H7 (cell line): Measurements from ENCODE around the gene IL20. TPM values are rescaled to one million over a fixed set of nuclear protein-coding genes. Genes with fewer than 3 reads are reported as not detected.

Experiments used
- DNase-seq: peaks from one replicate; pipeline ENCODE4 v3.0.0; 2012
- H3K27me3 ChIP-seq: 2 replicates; pipeline ENCODE4 v1.6.0; 2011; ENCODE audit warnings: mild to moderate bottlenecking, low read length; ENCODE audit not compliant: control insufficient read depth, insufficient read depth
- H3K36me3 ChIP-seq: replicated peaks from 2 replicates; pipeline ENCODE4 v1.5.1; 2011; ENCODE audit warnings: low read length; ENCODE audit not compliant: control insufficient read depth, insufficient read depth
- H3K4me3 ChIP-seq: 2 replicates; pipeline ENCODE4 v1.5.1; 2011; ENCODE audit warnings: low read depth, mild to moderate bottlenecking, control low read depth, low read length, moderate library complexity; ENCODE audit not compliant: insufficient read depth
- total RNA-seq: library from RNA; depleted of rRNA; stranded (reverse); fragments of >200 nt; shearing (Covaris generic); gene quantifications from 2 replicates; pipeline ENCODE4 v1.2.3, GENCODE V29; 2014

IL20 gene
- total RNA-seq, 1 experiment from 2014 or later: not detected

GRCh38 chr1:206896261-206896660 lies 30.8 kb downstream of the IL20 start:
- no peaks in the 10 kb centered on the region for H3K27me3 ChIP-seq
- no peak overlapping the region for H3K4me3 ChIP-seq
- DNase-seq: no peak
- no peaks in the 10 kb centered on the region for H3K36me3 ChIP-seq

GRCh38 chr1:206897175-206897574 lies 31.8 kb downstream of the IL20 start, which contains the start of gene IL24:
Gene IL24 (plus strand): TSS chr1:206897443. CDS start chr1:206897833, 390 bp downstream.
- H3K27me3 ChIP-seq: no peaks in the 10 kb centered on the region
- DNase-seq: no peak
- H3K36me3 ChIP-seq: no peaks in the 10 kb centered on the region
- no peak within 1 kb of the TSS for H3K4me3 ChIP-seq

DNA sequence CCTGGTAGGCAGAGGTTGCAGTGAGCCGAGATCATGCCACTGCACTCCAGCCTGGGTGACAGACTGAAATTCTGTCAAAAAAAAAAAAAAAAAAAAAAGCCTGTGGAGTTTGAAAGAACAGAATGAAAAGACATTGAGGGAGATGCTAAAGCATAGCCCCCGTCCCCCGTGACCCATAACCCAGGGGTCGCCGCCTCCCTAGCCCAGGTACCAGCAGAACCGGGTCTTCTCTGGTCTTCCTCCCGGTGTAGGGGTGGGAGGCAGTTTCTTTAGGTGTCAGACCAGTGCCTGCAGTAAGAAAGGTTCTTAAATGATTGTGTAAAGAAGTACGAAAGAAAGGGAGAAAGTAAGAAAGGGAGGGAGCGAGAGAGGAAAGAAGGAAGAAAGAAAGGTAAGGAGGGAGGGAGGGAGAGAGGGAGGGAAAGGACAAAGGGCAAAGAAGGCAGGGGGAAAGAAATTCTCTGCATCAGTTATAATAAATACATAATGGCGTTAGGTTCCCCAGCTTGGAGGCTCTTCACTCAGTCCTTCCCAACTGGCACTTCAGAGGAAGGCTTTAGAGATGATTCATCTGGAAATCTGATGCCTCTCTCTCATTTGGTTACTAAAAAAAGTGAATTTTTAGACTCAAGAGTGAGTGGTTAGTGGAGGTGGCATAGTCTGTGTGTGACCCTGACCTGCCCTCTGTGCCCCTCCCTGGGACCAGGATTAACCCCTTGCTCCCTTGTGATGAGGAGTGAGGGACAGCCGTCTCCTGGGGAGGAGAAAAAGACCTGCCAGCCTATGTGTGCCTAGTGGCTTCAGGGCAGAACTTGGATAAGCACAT lies 32.9 kb downstream of the IL20 start:
- Histone ChIP-seq H3K4me3 (no peak overlapping the region), H3K36me3 (no peaks in the 10 kb centered on the region), H3K27me3 (no peaks in the 10 kb centered on the region)
- DNase-seq: no peak

DNA sequence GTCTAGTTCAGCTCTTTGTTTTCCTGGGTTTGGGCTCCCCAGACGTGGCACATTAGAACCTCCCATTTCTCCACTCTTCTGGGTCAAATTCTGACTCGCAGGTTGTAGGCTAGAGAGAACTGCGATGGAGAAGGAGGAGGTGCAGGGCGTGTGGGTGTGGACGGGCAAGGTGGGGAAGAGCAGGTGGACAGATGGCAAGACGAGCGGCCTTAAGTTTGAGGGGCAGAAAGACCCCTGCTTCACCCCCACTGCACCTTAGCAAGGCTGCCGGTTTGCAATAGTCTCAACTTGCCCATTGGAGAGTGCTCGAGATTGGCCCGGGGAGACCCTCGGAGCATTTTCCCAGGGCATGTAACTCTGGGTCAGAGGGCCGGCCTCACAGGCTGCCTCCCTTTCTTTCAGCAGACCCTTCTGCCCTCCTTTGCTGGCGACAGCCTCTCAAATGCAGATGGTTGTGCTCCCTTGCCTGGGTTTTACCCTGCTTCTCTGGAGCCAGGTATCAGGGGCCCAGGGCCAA lies 33.5 kb downstream of the IL20 start:
- DNase-seq: no peak
- no peaks in the 10 kb centered on the region for H3K27me3 ChIP-seq
- H3K36me3 ChIP-seq: no peaks in the 10 kb centered on the region

GRCh38 chr1:206899717-206900116 lies 34.3 kb downstream of the IL20 start:
- no peak for DNase-seq
- no peak overlapping the region for H3K4me3 ChIP-seq
- H3K27me3 ChIP-seq: no peaks in the 10 kb centered on the region
- no peaks in the 10 kb centered on the region for H3K36me3 ChIP-seq

More for the DNA sequence above, 33.5 kb downstream of the IL20 start:
- H3K4me3 ChIP-seq: no peak overlapping the region

DNA sequence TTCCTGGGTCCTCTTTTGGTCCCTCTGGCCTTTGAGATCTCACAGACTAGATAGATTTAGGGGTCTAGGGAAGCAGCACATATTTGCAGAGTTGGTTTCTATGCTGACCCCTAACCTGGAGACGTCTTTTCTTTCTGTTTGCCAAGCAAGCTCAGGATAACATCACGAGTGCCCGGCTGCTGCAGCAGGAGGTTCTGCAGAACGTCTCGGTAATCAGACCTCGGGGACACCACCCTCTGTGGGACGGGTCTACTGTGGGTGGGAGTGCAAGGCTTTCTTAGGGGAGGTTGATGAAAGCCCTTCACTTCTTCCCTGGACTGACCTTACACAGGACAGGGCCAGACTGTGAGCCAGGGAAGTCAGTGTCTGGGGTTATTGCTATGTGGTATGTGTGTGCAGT lies 34.7 kb downstream of the IL20 start:
- Histone ChIP-seq H3K4me3 (no peak overlapping the region), H3K27me3 (no peaks in the 10 kb centered on the region; the same call in 1 of the 2 replicates), H3K36me3 (no peaks in the 10 kb centered on the region)
- DNase-seq: no peak

DNA sequence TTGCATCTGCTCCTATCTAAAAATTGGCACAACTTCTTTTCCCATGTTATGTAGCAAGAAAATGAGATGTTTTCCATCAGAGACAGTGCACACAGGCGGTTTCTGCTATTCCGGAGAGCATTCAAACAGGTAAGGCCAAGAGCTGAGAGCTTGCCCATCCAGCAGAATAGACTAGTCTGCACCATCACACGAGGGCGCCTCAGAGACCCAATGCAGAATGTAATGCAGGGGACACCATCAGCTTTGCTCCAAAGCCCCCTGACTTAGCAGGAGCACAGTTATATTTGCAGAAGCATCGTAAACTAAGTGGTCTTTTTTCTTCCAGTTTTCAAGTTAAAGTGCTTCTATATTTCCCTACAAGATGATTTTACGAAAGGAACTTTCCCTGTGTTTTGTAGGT lies 36.5 kb downstream of the IL20 start:
- Histone ChIP-seq H3K4me3 (no peak overlapping the region), H3K27me3 (no peaks in the 10 kb centered on the region; the same call in 1 of the 2 replicates), H3K36me3 (no peaks in the 10 kb centered on the region)
- DNase-seq: no peak

DNA sequence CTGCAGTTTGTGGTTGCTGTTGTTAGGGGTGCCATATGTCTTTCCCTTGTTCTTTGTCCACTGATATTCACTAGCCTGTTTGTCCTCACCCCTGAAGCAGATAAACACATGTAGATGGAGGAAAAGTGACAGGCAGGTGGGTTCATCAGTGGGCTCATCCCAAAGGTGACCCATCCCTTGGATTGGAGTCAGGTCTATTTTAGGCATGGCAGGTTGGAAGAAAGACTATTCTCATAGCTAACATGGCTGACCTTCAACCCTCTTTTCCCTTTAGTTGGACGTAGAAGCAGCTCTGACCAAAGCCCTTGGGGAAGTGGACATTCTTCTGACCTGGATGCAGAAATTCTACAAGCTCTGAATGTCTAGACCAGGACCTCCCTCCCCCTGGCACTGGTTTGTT lies 37.3 kb downstream of the IL20 start:
- no peak overlapping the region for H3K4me3 ChIP-seq
- DNase-seq: no peak
- no peaks in the 10 kb centered on the region for H3K36me3 ChIP-seq
- H3K27me3 ChIP-seq: peaks cover 7% of the 10 kb centered on the region; the same call in 1 of the 2 replicates

DNA sequence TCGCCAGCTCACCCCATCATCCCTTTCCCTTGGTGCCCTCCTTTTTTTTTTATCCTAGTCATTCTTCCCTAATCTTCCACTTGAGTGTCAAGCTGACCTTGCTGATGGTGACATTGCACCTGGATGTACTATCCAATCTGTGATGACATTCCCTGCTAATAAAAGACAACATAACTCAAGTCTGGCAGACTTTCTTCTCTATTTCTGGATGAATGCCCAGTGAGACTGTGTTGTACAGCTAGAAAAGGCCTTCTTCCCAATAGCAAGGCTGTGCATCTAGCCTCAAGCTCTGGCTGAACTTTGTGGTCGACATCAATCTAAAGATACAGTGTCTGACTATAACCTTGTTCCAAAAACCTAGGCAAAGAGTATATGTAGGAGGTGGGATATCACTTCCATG lies 38.3 kb downstream of the IL20 start:
- Histone ChIP-seq H3K4me3 (no peak overlapping the region), H3K36me3 (no peaks in the 10 kb centered on the region), H3K27me3 (peaks cover 17% of the 10 kb centered on the region)
- DNase-seq: no peak

DNA sequence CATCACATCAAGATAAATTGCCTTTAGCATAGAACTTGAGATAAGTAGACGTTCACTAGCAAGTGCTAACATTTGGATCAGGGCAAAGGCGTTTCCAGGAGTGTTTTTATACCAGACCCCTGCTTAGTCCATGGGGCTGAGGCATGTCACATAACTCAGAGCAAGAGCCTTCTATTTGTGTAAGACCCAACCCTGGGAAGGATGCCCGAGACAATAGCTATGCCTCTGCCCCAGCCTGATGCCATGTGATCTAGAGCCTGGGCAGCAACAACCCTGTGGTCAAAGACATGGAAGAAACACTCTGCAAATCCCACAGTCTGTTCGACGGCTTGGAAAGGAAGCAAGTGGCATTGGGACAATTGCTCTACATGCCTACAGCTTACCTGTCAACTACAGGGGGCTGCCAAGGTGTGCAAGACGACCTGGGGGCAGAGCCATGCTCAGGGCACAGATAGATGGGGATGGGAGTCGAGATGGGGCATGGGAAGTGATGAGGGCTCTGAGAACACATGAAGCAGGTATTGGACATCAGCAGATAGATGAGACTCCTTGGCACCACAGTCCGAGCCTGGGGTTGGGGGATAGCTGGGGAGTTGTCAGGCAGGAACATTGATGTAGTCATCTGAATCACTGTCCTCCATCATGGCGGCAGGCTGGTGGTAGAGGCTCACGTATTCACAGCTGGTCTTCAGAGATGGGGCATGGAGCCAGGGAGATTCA lies 39.2 kb downstream of the IL20 start:
- Histone ChIP-seq H3K36me3 (no peaks in the 10 kb centered on the region), H3K4me3 (no peak overlapping the region), H3K27me3 (peaks cover 26% of the 10 kb centered on the region)
- DNase-seq: no peak

GRCh38 chr1:206905295-206906164 lies 40.1 kb downstream of the IL20 start:
- no peak for DNase-seq
- Histone ChIP-seq H3K27me3 (peaks cover 35% of the 10 kb centered on the region), H3K4me3 (no peak overlapping the region), H3K36me3 (no peaks in the 10 kb centered on the region)

GRCh38 chr1:206907304-206907991 lies 42.0 kb downstream of the IL20 start:
- no peak overlapping the region for H3K4me3 ChIP-seq
- no peaks in the 10 kb centered on the region for H3K36me3 ChIP-seq
- DNase-seq: peak; percentile 84
- peaks cover 39% of the 10 kb centered on the region for H3K27me3 ChIP-seq

DNA sequence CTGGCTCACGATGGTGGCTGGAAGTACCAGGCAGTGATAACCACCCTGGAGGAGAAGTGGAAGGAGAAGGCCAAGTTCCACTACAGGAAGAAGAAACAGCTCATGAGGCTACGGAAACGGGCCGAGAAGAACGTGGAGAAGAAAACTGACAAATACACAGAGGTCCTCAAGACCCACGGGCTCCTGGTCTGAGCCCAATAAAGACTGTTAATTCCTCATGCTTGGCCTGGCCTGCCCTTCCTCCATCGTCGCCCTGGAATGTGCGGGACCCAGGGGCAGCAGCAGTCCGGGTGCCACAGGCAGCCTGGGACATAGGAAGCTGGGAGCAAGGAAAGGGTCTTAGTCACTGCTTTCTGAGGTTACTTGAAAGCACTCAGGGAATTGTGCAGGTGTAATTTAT lies 42.6 kb downstream of the IL20 start:
- no peaks in the 10 kb centered on the region for H3K36me3 ChIP-seq
- H3K27me3 ChIP-seq: peaks cover 39% of the 10 kb centered on the region
- H3K4me3 ChIP-seq: no peak overlapping the region
- DNase-seq: no peak
